Activated CD4-positive, alpha-beta T cell treated with anti-CD3 and anti-CD28 coated beads, Interleukin-10, Interleukin-2, amounts not matched to agents 100 ng/mL and 50 ng/mL, durations not matched to agents 16 hours and 8 hours (primary cell): Measurements from ENCODE around the gene IRF8.
"Not testable (repeated sequence)": the region's sequence is repeated elsewhere in the genome, so short reads cannot be mapped to it uniquely, and the experiment has no call there.

Source experiments
- DNase-seq: peaks from one replicate; pipeline ENCODE4 v3.0.0-alpha.2; 2020

Gene IRF8

DNA sequence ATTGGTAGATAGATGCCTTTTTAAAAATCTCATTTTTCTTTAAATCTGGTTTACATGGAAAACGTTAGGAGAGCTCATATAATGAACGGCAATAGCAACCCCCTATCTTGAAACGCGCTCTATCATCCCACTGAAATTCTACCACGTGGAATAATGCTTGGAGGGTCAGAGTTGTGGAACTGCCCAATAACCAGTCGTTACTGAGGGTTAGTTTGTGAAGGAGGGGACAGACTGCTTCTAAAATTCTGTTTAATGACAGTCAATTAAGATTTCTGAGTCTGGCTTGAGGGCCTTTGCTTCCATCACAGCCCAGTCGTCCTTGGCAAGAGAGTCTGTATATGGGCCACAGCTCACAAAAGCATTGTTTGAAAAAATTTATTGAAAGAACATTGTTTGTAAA is 482 bp downstream of the IRF8 start:
- DNase-seq: no peak

DNA sequence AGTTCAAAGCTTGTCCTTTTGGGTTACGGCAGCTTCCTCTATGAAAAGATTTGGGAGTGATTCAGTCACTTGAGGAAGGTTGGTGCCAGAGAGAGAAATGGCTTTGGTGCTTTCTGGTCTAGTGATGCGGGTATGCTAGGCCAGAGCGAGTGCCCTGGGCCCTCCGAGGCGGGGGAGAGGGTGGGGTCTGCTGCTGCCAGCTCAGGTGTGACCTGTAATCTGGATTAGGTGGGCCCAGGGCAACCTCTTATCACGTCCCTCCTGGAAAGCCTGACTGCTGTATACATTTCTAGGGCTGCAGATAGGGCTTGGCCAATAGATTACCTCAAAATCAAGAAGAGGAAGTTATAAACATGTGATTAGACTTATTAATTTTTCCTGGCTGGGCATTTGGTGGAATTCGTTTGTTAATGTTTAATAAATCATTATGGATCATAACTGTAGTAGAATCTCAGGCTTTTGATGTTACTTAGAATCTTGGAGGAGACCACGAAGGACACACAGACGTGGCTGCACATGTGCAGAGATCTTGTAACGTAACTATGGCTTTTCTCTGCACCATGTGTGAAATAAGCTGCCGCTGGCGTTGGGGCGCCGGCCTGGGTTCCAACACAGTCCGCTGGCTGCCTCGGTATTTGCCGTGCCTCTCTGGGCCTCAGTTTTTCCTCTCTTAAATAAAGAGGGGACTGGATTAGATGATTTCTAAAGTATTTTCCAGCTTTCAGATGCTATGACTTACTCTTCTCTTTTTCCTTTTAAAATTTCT is 1.2 kb downstream of the IRF8 start:
- no peak for DNase-seq

DNA sequence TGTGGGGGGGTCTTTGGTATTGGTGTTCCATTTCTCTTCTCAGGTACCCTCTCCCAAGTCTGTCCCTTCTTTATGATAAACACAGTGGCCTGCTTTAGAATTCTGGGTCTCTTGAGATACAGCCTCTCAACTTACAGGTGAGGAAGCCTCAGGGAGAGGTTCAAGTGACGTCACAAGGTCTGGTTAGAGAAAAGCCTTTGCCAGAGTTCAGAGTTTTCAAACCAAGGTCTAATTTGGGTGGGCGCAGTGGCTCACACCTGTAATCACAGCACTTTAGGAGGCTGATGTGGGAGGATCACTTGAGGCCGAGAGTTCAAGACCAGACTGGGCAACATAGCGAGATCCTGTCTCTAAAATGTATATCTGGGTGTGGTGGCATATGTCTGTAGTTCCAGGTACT is 2.1 kb downstream of the IRF8 start:
- no peak for DNase-seq

DNA sequence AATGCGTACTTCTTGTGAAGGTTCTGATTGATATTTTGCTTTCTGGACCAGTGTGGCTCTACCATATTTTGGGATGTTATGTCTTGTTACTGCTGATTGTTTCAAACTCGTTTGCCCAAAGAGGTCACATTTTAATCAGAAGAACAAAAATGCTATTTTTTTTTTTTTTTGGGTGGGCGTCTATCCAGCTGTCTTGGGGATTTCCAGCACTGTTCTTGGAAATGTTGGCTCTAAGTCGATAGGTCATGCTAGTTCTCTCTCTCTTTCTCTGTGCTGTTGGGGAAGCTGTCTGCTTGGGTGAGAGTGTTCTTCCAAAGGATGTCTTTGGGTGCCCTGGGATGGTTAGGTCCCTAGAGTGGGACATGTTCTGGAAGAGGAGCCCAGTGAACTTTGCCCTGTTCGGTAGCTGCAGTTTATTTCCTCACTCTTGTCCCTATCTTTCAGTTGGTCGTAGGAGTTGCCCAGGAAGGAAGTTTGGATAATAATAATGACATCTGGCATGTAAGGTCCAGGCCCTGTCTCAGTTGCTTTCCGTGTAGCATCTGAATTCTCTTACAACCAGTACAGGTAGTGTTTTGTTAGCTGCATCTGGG is 2.9 kb downstream of the IRF8 start:
- no peak for DNase-seq

DNA sequence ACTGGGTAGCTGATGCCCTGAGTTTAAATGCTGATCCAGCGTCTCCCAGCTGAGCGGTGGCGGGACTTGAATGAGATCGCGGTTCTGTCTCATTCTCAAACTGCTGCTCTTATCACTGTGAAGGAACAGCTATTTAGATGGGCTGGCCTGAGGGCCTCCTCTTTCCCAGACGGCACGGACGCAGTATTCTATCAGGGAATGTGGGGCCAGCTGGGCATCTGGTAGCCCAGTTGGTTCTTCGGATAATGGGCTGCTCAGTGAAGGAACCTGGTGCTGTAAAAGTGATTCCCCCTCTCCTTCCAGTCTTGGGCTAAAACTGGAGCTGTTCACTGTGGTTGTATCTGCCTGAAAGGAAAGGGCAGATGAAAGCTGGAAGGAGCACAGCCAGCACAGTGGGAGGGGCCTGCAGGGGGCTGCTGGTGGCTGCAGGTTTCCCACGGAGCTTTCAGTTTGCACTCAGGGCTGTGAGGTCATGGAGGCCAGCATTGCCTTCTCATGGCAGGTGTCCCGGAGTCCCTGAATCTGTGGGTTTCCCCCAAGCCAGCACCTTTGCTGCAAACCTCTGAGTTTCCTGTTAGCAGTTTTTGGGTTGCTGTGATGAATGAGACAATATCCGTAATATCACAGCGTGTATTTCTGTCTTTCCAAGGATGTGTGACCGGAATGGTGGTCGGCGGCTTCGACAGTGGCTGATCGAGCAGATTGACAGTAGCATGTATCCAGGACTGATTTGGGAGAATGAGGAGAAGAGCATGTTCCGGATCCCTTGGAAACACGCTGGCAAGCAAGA is 3.6 kb downstream of the IRF8 start:
- DNase-seq: peak; percentile 80

DNA sequence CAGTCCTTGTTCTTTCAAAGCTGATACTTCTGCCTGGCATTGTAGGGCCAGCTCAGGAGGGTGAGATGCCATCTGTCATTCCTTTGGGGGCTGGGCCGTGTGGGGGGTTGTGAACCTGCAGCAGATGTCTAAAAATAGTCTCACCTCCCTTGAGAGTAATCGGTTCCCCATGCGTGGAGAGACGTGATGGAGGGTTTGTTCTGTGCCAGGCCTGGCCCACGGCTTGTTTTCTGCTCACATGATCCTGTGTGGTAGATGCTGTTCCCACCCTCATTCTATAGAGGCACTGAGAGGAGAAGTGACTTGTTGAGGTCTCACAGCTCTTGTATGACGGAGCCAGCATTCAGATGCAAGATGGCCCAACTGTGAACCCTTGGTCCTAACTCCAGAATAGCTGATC is 4.6 kb downstream of the IRF8 start:
- no peak for DNase-seq

DNA sequence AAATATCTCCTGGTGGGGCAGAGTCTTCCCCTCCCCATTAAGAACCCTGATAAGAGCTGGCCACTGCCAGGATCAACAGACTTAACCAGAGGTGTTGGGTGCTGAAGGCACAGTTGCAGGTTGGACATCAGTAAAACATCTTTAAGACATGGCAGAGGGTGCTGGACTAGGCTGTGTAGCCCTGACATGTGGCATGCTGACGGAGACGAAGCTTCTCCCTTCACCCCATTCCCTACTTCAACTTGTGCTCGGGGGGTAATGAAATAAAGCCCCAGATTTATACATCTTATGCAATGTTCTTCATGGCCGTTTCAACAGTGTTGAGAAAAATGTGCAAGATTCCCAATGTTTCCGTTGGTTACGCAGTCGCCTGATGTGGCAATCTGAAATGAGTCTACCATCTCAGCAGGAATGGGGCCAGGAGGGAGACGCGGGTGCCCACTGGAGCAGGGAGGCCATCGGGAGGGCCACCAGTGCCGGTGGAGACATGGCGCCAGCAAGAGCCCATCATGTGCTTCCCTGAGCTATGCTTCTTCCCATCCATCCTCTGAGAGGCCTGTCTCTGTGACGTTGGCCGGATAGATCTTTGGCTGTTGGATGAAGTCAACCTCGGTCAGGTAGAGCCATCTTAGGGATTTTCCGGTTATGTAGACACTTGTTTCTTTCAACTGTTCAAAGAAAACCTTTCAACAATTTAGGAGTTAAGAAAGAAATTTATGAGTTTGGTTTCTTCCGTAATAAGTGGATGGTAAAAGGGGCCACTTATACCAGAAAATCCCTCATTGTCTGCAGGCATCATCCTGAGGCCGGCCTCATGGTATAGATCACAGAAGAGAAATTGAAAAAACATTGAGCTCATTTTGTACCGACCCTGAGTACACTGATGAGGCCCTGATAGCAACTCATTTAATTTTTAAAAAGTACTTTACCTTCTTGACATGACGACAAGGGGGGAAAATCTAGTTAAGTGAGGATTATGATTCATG is 6.4 kb downstream of the IRF8 start:
- DNase-seq: no peak

DNA sequence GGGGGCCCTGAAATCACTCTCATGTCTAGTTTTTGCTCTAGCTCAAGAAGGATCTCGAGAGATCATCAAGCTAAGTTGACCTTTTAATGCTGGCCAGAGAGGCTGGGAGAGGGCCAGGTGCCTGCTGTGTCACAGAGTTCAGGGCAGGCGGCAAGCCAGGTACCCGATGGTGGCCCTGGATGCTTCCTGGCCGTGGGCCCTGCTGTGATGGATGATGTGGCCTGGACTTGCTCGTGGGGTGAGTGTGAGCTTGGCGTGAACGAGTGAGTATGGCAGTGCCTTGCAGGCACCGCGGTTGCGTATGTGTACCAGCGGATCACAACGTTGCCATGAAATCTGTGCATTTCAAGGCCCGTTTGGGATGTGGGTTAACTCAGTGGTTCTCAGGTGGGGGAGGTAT is 7.4 kb downstream of the IRF8 start:
- no peak for DNase-seq

DNA sequence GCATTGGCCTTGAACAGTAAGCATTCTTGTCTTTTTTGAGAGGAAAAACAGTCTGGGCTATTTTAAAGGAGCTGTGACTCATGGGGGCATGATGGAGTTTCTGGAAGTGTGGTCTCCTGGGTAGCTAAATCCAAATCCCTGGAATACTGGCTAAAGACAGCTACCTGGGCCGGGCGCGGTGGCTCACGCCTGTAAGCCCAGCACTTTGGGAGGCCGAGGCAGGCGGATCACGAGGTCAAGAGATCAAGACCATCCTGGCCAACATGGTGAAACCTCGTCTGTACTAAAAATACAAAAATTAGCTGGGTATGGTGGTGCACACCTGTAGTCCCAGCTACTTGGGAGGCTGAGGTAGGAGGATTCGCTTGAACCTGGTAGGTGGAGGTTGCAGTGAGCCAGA is 8.3 kb downstream of the IRF8 start:
- DNase-seq: not testable (repeated sequence)

DNA sequence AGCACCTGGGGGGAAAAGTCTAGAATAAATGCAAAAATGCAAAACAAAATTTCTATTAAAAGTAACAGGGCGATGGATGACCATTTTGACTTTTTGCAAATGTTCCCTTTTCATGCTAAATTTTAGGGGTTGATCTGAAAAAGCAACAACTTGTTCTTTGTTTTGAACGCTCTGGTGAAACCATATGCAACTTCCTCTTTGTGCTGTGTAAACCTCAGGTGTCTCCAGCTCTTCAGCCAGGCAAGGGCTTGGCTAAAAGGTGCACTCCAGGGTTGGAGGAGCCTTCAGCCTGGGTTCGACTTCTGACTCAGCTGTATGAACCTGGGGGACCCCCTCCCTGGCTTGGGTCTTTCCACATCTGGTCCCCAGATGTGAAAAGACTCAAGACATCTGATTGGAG is 9.5 kb downstream of the IRF8 start:
- DNase-seq: no peak

DNA sequence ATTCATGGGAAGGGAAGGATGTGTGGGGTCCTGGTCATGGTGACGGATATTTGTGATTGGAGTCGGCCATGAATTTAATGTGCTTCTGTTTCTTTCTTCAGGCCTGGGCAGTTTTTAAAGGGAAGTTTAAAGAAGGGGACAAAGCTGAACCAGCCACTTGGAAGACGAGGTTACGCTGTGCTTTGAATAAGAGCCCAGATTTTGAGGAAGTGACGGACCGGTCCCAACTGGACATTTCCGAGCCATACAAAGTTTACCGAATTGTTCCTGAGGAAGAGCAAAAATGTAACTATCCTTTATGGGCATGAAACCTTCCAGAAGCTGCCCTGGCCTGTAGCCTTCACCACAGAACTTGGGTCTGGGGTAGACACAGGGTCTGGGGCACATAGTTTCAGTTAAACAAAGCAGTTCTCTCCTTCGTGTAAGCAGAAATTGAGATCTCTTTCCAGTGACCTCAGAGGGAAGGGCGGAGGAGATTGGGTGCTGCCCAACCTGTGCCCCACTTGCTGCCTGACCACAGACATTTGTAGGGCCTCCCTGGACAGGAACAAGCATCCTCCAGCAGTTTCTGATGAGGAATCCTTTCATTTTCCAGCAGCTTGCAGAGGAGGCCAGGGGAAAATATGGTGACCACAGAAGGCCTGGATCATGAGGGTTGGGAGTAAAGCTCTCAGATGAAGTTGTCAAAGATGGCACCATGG is 10.1 kb downstream of the IRF8 start:
- DNase-seq: no peak

DNA sequence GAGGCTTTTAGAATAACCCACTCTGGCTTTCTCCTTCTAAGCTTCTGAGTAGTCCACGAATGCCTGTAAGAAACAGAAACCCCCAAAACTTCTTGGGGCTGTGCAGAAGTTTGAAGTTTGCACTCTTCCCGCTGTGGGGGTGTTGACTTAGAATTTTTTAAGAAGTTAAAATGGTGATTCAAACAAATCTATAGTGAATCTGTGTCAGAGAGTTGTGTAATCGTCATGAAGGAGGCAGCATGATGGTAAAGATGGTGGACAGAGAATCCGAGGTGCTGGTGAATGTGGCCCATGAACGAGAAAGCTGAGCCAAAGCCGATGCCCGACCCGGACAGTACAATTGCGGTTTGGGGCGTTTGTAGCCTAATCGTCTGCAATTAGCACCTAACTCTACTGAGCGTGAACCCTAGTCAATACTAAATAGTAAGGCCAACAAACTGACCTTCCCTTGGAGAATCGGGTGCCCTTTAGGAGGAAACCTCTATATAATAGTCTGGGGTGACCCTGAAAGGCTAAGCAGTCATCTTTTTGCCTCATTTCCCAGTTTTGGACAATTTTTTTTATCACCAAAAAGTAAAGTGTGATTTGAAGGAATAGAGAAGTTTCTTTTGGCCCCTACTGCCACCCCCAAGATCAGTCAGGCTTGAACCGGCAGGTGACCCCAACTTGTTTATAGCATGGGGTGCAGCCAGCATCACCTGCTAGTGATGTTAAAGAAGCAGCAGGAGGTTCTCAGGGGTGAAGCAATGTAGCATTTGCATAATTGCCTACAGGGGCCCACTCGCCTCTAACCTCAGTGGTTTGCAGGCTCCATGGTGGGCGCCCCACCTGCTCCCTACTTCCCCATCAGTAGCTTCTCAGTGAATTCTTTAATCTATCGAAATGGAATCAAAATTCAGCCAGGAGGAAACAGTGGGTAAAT is 11.2 kb downstream of the IRF8 start:
- DNase-seq: no peak

DNA sequence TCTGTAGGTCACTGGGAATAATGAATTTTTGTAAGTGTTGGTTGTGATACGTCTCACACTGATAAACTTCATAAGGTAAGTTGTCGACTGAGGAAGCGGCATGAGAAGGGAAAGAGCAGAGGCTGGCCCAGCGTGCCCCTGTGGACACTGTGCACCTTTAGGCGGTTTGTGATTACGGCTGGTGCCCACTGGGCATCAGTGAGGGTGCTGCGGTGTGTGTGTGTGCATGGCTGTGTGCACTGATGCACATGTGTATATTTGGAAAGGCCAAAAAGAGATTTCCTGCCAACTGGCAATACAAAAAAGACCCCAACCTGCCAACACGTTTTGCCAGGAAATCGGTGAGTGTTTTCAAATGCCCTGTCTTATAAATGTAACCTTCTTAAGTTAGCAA is 11.9 kb downstream of the IRF8 start:
- no peak for DNase-seq

DNA sequence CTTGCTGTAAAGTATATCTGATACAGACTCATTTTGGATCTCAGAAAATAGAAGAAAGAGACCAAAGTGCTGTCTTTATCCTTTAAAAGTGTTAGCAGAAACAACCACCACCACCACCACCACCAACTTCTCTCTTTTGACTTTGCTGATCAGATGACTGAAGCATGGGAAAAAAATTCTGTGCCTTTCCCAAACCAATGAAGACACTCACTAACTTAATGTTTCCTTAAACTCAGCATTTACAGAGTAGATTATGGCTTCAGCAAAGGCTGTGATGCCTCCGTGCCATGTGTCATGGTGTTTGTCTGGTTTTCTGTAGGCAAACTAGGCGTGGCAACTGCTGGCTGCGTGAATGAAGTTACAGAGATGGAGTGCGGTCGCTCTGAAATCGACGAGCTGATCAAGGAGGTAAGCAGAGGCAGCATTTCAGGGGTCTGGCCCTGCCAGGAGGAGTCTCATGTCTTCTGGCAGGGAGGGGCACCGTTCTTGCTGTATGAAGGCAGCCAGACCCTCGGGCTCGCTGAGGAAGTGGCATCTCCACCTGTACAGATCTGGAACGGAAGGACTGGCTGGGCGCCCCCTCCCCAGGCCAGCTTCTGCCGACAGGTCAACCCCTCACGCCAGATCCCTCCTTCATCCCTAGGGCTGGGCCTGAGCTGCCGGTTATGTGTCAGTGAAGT is 12.4 kb downstream of the IRF8 start:
- no peak for DNase-seq

DNA sequence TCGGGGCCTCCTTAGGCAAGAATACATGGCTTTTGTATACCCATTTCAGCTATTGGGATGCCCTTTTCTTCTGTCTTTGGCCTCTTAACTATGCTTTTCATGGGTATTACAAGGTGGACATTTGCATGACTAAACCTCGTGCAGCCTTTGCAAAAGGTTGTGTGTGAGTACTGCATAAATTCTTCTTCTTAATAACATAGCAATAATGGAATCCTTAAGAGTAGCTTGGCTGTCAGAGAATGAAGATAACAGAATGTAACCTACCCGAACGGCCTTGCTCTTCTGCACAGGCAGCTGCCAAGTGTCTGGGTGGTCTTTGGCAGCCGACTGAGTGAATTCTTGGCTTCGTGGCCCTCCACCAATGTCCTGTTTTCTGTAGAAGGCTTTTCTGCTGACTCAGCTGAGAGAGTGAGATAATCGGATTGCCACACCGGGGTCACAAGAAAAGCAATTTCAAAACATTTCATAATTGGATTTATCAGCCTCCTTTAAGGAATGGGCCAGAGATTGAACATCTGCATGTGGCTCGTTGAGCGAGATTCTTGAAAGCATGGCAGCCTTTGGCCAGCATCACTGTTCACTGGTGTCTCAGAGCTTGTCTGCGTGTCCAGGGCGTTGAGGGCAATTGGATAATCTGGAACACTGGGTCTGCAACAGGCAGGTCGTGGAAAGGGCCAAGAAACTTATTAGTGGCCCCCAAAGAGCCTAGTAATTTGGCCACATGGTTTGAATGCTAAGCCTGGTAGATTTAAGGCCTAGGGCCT is 13.4 kb downstream of the IRF8 start:
- no peak for DNase-seq

DNA sequence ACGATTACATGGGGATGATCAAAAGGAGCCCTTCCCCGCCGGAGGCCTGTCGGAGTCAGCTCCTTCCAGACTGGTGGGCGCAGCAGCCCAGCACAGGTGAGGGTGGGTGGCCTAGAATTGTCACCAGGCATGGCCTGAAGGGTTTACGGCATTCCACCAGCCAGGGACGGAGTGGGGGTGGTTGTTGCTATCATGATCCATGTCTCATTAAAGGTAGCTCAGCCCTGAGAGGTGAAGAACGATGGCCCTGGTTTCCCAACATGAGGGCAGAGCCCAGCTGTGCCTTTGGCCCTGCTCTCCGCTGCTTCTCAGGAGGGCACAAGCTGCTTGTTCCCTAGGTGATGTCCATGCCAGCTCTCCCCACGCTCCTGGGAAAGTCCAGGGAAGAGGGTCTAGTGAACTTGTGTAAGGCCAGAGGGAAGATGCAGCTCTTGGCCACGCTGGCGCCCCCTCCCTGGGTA is 14.2 kb downstream of the IRF8 start:
- no peak for DNase-seq

DNA sequence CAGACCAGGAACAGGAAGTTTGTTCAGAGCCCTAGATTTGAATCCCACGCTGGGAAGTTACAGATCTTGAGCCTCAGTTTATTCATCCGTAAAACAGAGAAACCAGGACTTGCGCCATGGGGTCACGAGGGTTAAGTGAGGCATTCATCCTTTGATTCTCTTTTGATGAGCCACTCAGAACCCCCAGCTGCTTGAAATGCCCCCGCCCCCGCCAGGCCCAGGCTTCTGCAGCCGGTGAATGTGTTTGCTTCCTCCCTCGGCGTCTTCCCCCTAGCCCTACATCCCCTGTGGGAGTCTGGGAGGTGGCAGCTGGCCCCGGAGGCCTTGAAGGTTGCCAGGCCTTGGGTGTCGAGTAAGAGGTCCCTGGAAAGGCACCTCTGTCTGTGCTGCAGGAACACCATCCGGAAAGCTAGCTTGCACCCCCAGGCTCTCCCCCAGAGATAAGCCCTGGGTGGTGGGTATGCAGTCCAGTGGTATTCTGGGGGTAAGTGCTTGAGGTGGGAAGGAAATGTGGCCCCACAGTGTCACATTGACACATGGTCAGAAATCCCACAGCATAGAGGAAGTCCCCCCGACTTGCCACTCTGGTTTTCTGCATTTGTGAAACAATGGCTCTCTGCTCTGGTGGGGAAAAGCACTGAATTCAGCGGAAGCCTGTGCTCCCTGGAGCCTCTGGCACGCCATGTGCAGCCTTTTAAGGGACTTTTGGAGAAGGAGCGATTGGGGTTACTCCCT is 14.9 kb downstream of the IRF8 start:
- no peak for DNase-seq

DNA sequence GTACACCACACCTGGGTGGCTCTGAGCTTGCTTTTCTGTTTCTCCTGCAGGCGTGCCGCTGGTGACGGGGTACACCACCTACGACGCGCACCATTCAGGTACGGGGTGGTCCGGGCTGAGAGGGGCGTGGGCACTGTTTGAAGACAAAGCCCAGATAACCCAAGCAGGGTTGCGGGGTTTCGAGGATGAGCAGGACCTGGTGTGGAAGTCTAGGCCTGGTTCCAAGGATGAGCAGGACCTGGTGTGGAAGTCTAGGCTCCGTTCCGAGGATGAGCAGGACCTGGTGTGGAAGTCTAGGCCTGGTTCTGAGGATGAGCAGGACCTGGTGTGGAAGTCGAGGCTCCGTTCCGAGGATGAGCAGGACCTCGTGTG is 15.4 kb downstream of the IRF8 start:
- no peak for DNase-seq
